Raji (cell line): Measurements from ENCODE around the gene CPA1.

ENCODE experiments used
- POLR2A ChIP-seq: IDR thresholded peaks from 2 replicates; pipeline ENCODE4 v1.6.1; 2011; ENCODE audit warnings: low read depth, low read length, control low read depth; ENCODE audit not compliant: insufficient read depth

The CPA1 gene

DNA sequence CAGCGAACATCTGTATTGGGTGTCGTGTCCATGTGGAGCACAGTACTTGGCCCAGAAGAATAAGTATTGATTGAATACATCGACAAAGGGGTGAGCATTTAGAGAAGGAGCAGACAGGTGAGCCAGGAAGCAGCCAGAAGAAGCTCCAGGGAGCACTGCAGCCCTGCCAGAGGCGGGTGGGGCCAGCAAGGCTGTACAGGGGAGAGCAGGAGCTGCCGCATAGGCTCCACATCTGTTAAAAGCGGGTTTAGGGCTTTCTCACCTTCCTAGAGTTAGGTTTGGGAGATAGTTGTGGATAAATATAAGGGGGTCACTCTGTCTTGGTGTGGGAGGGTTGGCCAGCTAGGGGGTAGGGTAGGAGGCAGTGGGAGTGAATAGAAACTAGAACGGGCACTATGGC is 1.3 kb upstream of the CPA1 start:
- TF ChIP-seq POLR2A = no peak

DNA sequence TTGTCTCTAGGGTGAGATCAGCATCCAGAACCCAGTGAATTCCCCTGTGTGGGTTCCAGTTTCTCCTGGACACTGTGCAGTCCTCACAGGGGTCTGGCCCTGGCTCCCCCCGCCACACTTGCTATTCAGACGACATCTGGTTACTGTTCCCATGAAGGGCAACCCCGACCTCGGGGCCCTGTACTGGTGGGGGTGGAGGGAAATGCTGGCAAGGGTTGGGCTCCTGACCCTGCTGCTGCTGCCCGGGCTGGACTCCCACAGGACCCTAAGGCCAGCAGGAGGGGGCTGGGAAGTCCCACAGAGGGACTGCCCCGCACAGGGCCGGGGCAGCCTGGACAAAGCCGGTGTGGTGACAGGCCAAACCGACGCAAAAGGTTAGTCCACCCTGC is 768 bp upstream of the CPA1 start:
- no peak for TF ChIP-seq POLR2A

DNA sequence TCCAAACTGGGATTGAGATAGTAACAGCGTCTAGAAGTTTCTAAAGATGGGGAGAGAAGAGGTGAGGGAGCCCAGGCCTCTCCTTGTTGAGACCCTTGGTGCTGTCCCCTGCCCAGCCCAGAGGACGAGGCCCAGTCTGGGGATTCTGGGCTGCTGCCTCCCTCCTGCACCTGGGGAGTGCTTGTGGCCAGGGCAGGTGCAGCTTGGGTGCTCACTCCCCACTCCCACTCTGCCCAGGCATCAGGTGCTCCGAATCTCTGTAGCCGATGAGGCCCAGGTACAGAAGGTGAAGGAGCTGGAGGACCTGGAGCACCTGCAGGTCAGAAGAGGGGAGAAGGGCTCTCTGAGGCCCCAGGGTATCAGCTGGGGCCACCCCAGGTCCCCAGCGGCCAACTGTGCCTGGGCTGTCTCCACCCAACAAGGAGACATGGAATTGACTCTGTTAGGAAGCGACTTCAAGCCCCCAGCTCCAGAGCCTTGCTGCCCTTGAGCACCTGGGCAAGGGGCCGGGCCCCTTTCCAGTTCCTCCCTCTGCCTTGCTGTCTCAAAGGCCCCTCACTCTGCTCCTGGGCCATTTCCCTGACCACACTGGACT is 664 bp downstream of the CPA1 start:
- TF ChIP-seq POLR2A = no peak

DNA sequence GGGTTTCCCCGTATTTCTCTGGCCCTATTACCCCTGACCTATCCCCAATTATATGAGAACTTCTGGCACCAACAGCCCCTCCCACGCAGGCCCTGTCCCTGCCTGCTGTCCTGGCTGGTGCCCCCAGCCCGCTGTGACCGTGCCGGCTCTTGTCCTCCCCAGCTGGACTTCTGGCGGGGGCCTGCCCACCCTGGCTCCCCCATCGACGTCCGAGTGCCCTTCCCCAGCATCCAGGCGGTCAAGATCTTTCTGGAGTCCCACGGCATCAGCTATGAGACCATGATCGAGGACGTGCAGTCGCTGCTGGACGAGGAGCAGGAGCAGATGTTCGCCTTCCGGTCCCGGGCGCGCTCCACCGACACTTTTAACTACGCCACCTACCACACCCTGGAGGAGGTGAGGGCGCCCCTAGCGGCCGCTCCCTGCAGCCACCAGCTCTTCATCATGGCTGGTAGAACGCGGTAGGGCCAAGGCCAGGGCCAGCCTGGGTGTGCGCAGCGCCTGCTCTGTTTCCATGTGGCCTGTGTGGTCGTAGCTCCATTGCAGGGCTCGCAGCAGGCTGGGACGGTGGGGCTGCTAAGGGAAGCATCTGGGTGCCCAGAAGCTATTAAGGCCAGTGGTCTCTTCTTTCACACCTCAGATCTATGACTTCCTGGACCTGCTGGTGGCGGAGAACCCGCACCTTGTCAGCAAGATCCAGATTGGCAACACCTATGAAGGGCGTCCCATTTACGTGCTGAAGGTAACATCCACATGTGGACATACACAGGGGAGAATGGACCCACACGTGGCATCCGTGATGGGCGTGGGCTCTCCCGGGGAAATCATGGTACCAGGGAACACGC is 1.4 kb downstream of the CPA1 start:
- no peak for TF ChIP-seq POLR2A

DNA sequence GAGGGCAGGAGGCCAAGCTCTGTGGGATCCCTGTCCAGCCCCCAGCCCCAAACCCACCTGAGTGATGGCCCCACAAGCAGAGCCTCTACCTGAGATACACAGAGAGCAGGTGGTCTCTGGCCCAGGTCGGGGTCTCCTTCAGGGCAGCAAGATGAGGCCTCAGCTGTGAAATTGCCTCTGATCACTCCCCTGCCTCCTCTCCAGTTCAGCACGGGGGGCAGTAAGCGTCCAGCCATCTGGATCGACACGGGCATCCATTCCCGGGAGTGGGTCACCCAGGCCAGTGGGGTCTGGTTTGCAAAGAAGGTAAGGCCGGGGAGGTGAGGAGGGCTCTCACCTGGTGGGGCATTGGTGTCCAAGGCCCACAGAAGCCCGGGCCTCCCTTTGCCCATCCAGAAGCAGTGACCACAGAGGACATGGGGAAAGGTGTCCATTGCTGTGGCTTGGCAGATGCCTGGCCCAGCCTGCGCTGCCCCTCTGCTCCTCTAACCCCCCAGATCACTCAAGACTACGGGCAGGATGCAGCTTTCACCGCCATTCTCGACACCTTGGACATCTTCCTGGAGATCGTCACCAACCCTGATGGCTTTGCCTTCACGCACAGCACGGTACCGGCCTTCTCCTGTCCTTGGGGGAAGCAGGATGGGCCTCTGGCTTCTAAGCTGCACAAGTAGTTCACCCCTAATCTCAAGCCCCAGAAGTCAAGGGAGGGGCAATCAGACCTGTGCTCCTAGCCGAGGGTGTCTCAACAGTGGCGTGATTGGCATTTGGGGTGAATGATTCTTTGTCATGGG is 3.1 kb downstream of the CPA1 start:
- TF ChIP-seq POLR2A = no peak

DNA sequence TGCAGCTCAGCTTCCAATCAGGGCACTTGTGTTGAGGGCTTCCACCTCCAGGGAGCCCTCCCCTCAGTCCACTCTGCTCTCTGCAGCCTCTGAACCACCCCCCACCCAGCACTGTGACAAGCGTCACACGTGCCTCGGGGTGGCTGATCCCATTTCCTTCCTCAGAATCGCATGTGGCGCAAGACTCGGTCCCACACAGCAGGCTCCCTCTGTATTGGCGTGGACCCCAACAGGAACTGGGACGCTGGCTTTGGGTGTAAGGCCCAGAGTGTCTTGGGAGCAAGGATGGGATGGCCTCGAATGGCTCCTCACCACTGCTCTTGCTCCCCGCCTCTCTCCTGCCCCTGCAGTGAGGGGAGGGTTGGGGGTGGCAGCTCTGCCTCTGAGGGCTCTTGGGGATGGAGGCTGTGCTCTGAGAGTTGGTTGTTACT is 4.1 kb downstream of the CPA1 start:
- no peak for TF ChIP-seq POLR2A

DNA sequence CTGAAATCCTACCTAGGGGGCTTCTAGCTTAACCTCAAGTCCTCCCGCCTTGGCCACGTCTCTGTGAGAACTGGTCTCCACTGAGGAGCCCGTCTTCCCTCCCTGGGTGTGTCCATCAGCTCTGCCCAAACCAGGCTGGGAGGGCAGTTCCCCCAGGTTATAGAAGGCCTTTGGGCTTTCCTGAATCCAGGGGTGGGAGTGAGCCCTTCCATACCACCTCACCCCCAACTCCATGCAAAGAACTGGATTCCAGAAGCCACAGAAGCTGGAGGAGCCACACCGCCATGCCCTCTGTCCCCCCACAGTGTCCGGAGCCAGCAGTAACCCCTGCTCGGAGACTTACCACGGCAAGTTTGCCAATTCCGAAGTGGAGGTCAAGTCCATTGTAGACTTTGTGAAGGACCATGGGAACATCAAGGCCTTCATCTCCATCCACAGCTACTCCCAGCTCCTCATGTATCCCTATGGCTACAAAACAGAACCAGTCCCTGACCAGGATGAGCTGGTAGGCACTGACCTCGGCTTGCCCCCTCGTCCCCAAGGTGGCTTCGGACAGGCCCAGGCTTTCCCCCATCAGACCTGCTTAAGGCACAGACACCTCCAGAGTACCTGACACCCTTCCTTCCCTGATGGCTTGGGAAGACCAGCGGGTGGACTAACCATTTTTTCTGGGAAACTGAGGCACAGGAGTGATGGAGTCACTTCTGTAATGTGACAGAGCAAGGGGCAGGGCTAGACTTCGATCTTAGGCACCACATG is 4.7 kb downstream of the CPA1 start:
- no peak for TF ChIP-seq POLR2A

DNA sequence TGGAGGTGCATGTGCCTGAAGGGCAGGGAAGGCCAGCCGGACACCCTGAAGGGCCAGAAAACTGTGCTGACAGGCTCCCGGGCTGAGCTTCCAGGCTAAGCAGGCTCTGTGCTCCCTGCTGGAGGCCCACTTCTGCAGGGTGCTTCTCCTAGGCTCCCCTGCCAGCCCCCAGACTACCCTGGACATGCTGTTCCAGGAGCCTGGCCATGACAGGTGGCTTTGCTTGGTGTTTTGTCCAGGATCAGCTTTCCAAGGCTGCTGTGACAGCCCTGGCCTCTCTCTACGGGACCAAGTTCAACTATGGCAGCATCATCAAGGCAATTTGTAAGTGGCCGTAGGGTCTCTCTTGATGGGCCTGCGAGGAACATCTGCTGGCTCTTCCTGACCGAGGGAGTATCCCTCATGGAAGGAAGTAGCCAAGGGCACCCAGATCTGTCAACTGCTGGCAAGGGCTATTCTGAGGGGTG is 5.3 kb downstream of the CPA1 start:
- no peak for TF ChIP-seq POLR2A

DNA sequence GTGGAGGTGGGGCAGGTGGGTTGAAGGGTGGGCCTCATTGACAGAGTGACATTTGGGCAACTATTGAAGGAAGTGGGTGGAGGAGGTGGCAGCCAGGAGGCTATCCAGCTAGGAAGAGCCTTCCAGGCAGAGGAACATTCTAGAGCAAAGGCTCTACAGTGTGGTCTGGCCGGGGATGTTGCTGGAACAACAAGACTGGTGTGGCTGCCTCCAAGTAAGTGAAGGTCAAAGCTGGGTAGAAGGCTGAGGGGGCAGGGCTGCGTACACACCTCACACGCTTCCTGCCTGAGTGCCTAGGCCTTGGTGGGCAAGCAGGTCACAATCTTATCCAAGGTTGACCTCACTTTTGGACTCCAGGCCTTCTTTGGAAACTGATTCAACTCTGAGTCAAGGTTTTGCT is 6.6 kb downstream of the CPA1 start:
- no peak for TF ChIP-seq POLR2A

DNA sequence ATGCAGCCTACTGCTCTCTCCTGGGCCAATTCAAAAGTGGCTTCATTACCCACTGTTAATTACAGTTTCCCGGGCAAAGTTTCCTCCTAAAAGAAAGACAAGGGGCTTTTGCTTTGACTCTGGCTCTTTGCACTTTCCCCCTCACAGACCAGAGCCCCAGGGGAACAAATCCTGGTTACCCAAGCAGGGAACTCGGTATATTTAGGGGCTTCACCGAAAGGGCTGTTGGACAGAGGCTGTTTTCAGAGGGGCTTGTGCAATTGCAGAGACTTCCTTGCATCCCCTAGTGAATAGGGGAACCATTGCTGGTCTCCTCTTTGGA is 7.0 kb downstream of the CPA1 start:
- TF ChIP-seq POLR2A = no peak

DNA sequence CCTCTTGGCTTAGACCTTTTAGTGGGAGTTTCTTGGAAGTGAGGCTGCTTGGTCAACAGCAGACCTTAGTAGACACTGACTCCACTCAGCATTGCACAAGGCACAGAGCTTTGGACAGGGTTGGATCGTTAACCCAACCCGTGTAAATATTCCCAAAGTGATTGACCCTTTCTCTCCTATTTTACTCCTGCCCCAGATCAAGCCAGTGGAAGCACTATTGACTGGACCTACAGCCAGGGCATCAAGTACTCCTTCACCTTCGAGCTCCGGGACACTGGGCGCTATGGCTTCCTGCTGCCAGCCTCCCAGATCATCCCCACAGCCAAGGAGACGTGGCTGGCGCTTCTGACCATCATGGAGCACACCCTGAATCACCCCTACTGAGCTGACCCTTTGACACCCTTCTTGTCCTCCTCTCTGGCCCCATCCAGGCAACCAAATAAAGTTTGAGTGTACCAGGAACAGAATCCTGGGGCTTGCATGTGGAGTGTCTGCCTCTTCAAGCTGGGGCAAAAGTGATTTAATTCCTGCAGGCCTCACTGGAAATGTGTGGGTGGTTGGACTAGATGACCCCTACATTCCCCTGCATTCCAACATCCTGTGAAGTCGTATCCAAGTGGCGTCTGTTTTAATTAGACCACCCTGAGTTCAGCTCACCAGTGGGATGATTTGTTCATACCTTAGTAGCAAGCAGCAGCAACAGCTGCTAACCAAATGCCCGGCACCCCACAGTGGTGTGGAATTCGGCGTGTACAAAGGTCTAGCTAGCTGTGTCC is 7.5 kb downstream of the CPA1 start:
- TF ChIP-seq POLR2A = no peak

DNA sequence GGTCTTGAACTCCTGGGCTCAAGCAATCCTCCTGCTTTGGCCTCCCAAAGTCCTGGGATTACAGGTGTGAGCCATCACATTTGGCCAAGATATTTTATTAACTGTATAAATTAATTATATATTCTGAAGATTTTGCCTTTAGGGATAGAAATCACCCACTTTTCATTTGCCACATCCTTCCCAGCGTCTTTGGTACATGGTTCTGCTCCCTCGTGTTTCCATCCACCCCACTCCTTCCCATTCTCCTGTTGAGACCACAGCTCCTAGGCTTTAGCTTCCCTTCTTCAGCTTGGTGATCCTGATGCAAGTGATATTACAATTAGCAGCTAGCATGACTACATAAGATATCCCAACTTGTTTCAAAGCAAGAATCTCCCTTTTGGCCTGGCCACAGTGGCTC is 8.4 kb downstream of the CPA1 start:
- no peak for TF ChIP-seq POLR2A

DNA sequence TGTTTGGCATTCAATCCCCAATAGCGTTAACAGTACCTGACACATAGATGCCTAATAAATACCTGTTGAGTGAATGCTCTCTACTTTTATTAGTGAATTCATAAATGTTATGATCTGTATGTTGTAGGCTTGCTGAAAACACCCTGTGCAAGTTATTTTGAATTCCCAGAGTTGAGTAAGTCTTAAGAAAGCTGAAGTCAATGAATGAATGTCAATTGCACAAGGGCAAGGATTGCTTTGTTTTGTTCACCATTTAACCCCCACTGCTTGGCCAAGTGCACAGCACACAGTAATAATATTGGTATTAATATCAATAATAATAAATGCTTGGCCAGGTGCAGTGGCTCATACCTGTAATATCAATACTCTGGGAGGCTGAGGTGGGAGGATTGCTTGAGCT is 10.2 kb downstream of the CPA1 start:
- TF ChIP-seq POLR2A = no peak

DNA sequence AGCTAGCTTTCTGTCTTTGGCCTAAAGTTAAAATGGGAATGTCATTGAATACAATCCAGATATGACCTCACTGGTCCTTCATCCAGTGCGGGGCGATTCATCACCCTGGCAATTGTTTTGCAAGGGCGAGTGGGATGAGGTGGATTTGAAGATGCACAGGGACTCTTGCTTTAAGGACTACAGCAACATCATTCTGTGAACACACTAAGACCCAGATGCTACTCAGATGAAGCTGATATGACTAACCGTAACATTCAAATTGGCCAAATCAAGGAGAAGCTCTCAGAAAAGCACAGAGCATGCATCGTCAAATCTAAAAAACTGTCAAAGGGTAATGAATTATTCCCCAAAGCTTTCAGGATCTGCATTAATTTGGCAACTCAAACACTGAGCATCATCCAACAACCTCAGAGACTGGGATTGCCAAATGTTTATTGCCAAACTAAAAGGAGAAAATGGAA is 12.8 kb downstream of the CPA1 start:
- no peak for TF ChIP-seq POLR2A

DNA sequence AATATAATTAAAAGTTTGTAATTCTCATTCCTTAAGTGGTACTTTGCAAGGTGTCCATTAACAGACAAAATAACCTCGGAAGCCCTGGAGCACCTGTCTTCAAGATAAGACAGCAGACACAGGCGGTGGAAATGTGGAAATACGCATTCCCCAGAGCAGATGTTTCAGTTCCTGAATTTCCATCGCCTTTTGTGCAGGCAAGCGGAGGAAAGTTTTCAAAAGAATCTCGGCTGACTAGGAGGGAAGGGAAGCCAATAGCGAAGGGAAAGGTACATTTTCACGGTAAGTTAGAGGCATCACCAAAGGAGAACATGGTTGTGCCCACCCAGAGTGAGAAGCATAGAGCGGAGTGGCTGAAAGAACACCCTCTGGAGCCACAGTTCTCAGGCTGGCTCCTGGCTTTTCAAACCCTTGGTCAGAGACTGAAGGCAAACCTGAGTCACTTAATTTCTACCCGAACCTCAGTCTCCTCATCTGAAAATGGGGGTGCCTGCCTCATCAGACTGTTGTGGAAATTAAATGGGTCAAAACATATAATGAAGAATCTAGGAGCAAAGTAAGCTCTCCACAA is 13.6 kb downstream of the CPA1 start:
- TF ChIP-seq POLR2A = no peak
